GM21825 (cell line): Measurements from ENCODE around the gene IL17F.

Source experiments
- ATAC-seq: cut with Tn5 transposase; IDR thresholded peaks from one replicate; pipeline ENCODE4 v1.9.1; 2021; ENCODE audit warnings: mild to moderate bottlenecking, moderate library complexity; ENCODE audit not compliant: unreplicated experiment

The IL17F gene

DNA sequence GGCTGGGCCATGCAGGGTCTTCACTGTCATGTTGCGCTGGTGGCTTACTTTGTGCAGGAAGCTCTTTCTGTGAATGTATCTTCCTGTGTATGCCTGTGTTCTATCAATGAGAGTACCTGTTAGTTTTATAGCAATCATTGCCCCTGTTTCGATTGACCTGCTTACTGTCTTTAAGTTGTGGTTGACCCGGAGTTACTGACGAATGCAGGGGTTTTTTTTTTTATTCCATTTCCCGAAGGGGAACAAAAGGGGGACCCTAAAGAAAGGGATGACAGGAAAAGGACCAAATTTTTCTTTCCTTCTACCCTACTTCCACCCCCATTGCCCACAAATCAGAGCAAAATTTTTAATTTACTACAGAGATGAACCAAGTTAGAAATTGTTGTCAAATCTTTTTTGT is at the start of gene IL17F:
Gene IL17F, minus strand, starts transcription at position 101 of the 400 bp plus-strand sequence. Its CDS starts 71 bp downstream, at position 30.
- no peak for ATAC-seq

DNA sequence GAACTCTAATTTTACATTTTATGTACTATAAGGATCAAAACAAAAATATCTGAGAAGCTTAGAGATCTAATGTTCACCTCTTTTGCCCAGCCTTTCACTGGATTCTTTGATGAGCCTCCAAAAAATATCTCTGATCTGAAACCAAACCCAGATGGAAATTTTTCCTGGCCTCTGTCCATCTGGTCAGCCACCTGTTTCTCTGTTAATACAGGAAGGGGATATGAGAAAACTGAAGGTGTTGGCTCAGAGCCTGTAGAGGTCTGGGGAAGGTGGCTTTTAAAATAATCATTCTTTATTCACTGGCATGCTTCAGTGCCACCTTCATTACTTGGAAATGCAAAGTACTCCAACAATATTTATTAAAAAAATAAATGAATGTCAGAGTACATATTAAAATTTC is 48.8 kb upstream of the IL17F start:
- no peak for ATAC-seq

DNA sequence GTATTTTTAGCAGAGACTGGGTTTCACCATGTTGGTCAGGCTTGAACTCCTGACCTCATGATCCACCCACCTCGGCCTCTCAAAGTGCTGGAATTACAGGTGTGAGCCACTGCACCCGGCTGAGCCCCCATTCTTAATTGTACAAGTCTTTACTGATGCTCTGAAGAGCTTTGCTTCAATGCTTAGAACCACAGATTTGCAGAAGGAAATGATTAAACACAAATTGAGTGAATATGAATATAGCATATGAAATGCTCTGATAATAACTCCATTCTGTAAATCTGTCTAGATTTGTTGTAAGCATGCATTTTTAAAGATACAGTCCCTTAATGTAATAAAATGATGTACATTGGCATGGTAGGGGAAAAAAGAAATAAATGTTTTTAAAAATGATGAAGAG is 44.5 kb upstream of the IL17F start:
- ATAC-seq: no peak

DNA sequence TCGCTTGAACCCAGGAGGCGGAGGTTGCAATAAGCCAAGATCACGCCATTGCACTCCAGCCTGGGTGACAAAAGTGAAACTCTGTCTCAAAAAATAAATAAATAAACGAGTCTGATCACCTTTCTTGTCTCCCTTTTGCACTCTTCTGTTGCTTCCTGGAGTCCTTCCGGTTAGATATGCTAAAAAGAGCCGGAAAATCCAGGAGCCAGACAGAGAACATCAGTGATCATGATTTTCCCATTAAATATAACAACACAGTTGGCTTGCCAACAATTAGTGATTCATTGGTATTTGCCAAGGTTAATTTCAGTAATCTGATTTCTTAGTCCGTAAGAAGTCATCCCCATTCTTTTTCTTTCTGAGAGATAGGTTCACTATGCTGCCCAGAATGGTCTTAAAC is 43.9 kb upstream of the IL17F start:
- no peak for ATAC-seq

DNA sequence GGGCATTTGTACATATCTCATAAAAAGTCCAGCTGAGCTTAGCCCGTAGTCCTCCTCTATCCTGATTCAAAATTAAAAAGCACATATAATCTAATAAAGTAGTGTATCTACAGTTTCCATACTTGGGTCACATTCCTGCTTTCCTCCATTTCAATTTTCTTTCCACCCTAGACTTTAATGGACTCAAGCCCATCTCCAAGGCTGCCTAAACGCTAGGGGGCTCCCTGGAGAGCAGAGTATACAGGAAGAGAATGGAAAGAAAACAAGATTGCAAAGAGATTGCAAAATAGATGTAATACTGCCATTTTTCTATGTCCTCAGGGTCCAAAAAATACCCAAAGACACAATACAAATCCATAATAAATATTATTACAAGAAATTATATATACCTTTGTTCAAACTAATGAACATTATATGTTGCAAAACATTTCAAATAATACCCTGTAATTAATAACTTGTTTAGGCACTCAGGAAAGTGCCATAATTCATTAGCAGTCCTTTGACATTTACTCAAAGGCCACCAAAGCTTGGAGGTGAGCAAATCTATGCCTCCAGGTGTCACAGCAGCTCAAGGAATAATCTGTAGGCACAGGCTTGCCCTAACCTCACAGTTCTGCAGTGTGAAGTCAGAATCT is 42.6 kb upstream of the IL17F start:
- ATAC-seq: no peak

DNA sequence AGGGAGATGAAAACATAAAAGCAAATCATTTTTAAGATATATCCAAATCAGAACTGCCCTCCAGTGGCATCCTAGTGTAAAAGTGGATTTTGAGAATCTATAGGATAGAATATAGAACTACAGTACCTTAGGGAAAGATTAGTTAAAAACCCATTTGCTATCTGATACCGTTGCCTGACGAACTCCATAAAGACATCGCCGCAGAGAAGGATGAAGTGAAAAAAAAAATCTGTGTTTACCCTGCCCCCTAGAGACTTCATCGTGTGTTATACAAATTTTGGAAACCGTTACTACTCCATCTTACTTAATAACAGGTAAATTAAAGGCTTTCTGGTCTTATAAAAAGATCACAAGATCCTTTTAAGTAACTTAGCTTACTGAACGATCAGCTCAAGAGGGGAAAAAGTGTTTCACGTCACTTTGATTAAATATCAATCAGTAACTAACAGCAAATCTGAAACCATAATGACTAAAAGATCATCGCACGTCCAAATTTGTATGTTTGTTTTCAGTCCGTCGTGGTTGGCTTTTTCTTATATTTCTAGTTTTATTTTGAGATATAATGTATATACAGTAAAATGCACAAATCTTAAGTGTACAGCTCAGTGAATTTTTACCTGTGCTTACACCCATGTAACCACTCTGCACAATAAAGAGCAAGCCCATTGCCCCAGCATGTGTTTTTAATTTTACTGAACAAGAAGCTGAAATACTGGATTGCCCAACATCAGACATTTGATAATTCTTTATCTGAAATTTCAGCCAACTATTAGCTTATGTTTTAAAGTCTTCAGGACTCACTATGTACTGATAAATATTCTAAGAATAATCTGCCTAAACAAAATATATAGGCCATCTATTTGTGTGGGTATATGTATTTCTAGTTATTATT is 41.1 kb upstream of the IL17F start:
- ATAC-seq: no peak

DNA sequence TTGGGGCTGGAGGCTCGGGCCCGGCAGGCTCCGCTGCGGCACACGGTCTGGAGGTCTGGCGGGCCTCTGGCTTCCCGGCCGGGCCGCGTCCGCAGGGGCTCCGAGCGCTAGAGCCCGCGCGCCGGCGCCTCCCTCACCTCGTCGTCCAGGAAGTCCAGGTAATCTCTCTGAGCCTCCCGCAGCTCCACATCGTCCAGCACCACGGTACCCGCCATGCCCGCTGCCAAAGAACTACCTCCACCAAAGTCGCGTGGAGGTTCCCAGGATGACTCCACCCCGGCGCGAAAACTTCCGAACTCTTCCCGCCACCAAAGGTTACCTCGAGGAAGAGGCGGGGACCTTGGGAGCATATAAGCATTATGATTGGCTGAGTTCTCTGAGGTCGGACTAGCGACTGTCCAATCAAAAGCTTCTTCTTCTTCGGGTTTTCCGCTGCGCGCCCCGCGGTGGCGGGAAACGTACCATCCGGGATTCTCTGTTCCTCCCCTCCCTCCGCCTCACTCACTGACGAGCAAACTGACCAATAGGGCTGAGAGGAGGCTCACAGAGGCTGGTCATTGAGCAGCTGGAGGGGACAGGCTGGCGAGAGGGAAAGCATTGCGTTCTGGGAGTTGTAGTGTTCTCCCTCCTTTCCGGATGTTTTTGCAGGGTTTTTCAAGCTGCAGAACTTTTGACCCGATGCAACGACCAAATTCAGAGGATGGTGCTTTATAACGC is 40.3 kb upstream of the IL17F start, which contains the start of gene MCM3:
Gene MCM3, minus strand, starts transcription at position 283 of the 717 bp plus-strand sequence. Its CDS starts 68 bp downstream, at position 215.
- ATAC-seq: peak; percentile 98

DNA sequence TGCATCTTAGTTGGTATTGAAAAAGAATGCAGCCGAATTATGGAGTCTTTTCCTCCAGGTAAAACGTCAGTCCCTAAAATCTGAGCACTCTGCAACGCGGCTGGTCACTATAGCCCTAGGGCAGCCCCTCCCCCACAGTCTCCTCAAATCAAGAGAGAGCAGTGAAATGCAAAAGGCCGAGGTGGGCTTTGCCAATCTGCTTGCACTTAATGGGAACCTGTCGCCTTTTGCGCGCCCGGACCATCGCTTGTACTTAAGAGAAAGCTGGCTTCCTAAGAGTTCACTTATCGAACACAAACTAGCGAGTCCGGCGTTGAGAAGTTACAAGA is 39.8 kb upstream of the IL17F start:
- no peak for ATAC-seq

DNA sequence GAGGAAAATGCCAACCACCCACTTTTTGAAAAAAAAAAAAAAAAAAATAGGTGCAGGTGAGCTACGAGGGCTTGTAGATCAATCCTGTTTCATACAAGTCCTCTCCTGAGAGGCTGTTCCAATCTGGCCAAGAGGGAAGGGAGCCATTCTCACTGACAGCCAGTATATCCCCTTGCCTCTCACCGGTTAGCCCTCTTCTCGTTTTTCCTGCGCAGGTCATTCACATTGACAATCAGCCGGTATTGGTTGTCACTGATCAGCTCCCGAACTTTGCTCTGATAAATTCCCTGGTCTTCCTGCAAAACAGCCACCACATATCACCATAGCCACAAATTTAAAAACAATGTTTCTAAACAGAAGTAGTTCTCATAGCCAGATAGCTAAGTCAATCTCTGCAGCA is 38.8 kb upstream of the IL17F start:
- no peak for ATAC-seq

DNA sequence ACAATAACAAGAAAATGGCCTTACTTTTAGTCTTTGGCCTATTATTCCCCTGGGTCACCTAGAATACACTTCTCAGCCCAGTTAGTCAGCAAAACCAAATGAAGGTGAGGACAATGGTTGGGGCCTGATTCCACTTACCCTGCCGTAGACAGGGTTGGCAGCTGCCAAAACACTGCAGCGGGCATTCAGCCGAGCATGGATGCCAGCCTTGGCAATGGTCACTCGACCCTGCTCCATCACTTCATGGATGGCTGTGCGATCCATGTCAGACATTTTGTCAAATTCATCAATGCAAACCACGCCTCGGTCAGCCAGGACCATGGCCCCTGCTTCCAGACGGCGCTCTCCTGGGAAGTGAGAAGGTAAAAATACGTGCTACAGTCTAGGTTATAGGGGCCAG is 31.8 kb upstream of the IL17F start:
- no peak for ATAC-seq

DNA sequence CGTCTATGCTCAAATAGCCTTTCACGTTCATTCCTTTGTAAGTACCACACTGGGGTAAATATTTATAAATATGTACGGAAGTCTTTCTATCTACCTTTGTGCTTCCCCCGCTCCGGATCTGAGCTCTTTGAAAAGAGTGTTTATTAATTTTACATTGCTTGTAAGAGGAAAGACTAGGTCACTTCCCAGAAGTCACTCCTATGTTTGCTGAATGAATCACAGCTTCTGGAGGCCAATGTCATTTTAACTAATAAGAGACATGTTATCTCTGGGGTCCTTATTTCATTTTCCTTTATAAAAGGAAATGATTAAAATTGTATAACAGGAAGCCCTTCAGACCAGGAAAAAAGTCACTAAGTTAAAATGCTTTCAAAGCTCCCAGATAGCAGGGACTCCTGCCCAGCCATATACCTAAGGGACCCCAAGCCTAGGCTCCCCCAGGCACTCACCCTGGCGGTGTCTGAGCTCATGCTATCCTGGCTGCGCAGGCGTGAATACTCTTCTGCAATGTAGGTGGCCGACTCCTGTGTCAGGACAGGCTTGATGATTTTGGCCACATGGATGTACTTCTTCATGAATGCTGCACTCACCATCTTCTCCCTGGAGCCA is 27.7 kb upstream of the IL17F start:
- ATAC-seq: no peak

DNA sequence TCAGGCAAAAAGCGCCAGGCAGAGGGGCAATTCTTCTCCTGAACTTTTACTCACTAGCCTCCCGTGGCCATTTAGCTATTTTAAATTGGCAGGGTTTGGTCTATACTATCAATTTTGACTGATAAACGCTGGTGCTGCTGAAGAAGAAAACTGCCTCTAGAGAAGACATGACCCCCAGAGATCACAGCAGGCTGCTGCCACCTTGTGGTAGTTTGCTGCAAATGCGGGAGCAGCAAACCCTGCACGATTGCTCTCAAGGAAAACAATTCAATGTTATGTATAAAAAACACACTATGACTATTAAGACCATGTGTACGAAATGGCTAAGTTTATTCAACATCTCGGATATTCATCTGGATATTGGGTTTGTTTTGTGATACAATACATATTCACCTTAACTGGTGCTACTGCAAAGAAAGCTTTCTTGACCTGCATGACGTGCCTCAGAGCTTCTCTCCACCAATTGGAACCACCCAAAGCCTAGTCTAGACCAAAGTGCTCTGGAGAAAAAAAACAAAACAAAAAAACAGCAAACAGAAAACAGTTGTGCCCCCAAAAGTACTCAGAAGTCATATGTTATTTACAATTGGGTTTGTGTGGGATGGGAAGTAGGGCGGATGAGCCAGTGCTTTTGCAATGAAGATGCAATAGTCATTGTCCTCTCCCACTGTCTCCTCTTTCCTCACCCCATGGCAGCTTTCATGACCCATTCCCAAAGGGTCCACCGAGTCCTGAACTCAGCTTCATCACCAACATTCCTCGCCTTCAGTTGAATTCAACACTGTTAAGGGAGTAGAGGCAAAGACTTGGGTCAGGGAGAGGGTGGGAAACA is 19.6 kb upstream of the IL17F start:
- ATAC-seq: peak; percentile 69

DNA sequence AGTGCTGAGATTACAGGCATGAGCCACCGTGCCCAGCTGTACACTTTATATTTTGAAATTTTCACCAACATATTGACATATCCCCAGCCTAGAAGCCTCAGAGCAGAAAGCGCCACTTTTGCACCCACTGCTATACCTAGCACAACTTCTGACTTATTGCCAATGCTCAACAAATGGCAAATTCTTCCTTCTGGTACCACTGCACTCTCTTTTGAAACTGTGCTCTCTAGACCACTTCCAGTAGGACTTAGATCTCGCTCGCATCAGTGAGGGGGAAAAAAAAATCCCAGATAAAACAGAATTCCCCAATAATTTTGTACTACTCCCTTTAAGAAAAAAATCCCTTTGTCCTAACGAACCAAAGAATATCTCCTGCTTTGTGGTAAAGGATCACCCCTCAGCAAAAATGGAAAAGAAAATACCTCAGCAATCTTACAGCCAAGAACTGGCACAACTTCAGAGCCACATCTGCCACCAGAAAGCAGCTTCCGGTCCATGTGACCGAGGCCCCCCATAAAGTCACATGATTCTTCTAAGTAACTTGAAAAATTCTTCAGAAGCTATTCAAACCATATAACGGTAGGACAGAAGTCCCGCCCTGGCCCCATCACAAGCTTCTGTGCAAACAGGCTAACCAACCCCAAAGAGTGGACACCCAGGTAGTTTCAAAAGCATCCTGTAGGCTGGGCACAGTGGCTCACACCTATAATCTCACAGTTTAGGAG is 18.5 kb upstream of the IL17F start:
- ATAC-seq: no peak

DNA sequence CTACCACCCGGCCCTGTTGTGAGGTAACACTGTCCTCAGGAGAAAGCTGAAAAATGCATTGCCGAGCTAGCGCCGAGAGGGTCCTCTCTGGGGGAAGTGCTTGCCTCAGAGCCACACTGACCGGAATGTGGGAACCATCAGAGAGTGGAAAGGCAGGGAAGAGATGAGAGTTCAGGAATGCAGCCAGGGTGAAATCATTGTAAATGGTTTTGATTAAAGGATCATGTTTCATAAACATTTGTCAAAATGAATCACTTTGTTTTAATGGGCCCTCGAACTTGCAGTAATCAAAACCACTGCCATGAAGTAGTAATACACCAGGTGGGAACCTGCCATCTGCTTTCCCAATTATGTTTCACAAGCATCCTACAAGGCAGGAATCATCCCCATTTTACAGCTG is 16.9 kb upstream of the IL17F start:
- ATAC-seq: no peak

DNA sequence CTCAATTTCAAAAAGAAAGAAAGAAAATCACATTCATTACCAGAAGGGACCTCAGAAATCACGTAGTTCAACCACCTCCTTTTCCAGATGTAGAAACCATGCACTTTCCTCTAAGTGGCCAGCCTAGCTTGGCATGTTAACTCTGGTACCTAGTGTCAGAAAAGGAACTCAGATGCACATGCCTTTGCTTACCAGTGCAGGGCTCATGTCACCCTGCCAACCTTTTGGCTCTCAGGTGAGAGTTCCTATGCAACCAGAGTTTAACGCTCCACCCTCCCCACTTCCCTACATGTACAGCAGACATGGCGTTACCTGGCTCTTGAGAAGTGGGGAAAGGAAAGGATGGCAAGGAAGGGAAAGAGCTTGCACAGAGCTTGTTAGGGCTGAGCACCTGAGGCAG is 16.3 kb upstream of the IL17F start:
- ATAC-seq: no peak

DNA sequence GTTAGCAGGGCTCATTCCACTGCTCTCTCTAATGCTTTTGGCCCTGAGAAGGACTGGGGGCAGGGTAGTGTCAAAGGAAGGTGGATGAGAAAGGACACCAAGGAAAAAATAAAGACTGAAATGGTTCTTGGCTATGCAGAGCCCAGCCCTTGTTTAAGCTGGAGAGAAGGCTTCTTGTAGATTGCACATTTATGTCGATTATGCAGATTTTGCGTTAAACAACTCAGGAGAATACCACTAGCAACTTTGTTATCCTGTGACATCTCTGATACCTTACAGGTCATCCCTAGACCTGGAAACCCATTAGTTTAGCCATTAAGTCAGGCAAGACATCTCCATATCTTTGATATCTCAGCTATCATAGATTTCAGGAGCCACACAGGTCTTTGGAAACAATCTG is 11.1 kb upstream of the IL17F start:
- ATAC-seq: no peak

DNA sequence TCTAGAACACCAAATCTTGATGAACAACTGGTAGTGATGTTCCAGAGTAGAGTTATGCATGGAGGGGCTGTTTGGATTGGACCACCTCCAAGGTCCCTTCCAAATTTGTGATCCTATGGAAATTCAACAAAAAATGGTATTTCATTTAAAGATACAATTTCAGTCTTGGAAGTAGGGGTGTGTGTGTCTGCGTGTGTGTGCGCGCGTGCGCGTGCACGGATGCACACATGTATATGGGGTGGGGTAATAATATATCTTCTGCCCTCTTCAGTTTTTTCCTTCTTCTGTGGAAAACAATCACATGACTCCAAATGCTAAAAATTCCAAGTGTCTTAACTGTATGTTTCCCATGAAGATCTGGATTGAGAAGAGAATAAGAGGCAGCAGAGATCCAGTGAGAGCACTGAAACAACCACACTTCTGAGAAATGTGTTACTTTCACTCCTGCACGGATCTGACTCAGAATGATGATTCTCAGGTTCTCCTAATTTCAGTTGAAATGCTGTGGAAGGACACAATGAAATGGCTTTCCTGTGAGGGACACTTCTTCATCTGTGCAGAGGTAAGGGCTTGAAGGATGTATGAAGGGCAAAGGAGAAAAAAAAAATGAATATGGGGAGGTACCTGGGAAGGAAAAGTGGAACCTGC is 10.6 kb upstream of the IL17F start:
- no peak for ATAC-seq

DNA sequence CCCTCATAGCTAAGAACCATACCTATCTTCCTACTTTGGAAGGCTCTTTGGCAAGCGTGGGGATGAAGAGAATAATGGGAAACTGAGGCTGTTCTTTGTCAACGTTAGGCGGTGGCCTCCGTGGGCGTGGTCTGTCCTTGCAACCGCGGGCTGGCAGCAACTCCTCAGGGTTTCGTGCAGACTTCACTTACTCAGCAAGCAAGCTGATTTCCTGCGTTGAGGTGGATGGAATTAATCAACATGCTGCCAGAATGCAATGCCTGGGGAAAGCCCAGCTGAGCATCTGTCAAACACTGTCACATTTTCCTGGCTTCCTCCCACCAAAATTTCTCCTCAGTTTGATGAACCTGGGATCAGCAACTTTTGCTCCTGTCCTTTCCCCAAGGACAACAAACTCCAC is 9.2 kb upstream of the IL17F start:
- ATAC-seq: no peak

DNA sequence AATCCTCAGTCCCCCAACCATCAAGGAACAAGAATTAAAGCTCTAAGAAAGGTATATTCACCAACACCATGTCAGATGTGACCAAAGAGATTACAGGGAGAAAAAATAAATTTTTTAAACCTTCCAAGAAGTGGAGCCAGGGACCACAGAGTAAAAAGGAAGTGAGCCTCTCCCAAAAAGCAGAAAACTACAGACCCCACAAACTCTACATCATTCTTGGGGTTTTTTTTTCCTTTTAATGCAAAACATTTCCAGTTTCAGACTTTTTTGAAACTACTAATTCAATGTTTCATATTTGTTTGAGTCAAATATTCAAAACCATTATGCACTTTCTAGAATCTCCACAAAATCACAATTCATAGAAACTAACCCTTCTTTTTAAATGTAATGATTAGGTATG is 6.8 kb upstream of the IL17F start:
- ATAC-seq: no peak
